K562 (cell line): ENCODE data around the gene JDP2. TPM values are rescaled to one million over a fixed set of nuclear protein-coding genes. Genes with fewer than 3 reads are reported as not detected.

ENCODE experiments used
- ATAC-seq: fragments of 200-7000 bp; cut with Tn5 transposase; 3 replicates; pipeline ENCODE4 v1.9.1; 2020; ENCODE audit warnings: moderate library complexity
- BruUV-seq: library from RNA; stranded (reverse); fragments of 400-500 nt; replicated peaks from 2 replicates; lab custom pipeline; 2021; lab: Mats Ljungman, UMichigan
- CTCF ChIA-PET: fragments of 300-600 bp; formaldehyde crosslinking; extraction: SDS; loops from one replicate; lab custom pipeline; 2021; ENCODE audit warnings: low intra/inter-chr PET ratio; lab: Yijun Ruan, JAX
- POLR2A ChIA-PET: fragments of 300-600, 350-650 bp; sonication (Branson Sonifier 250); formaldehyde crosslinking; extraction: SDS; loops from one replicate; lab custom pipeline; 2021; ENCODE audit warnings: antibody characterized with exemption, inconsistent platforms; lab: Yijun Ruan, JAX
- DNase-seq, 4 experiments: peaks; one replicate each; pipeline versions ENCODE4 v3.0.0 to v3.0.0-alpha.2; 2011 to 2018; ENCODE audit warnings: low spot score in 3 of 4, mixed read lengths in 3 of 4; ENCODE audit errors: extremely low read depth in 1 of 4
- FAIRE-seq: peaks from 2 replicates; lab custom pipeline; 2011; peaks lifted over from hg19 to GRCh38; lab: Jason Lieb, UNC
- H2AFZ ChIP-seq: 2 replicates; pipeline ENCODE4 v1.6.0; 2011; ENCODE audit warnings: low read depth, low read length, control low read depth, inconsistent platforms
- H3K27ac ChIP-seq: fragments of 200-600 bp; 3 replicates; pipeline ENCODE4 v1.8.0; 2011; ENCODE audit warnings: low read depth, mild to moderate bottlenecking, control low read depth, inconsistent platforms, low read length, moderate library complexity, mixed read lengths; ENCODE audit errors: extremely low read depth
- H3K27me3 ChIP-seq, 2 experiments: fragments of 300-600 bp in 1 of 2; 2 replicates in 1 of 2; 3 replicates in 1 of 2; pipeline versions ENCODE4 v1.6.0 to v1.8.0; 2011; ENCODE audit warnings: inconsistent platforms in 2 of 2, low read length in 2 of 2, mild to moderate bottlenecking in 1 of 2, mixed read lengths in 1 of 2, moderate library complexity in 1 of 2; ENCODE audit not compliant: control insufficient read depth in 2 of 2, insufficient read depth in 2 of 2
- H3K36me3 ChIP-seq: fragments of 300-600 bp; 3 replicates; pipeline ENCODE4 v1.8.0; 2011; ENCODE audit warnings: mild to moderate bottlenecking, low read length, inconsistent platforms; ENCODE audit not compliant: control insufficient read depth, insufficient read depth
- H3K4me1 ChIP-seq, 2 experiments: fragments of 200-600 bp in 1 of 2; replicated peaks in 1 of 2; 2 replicates in 1 of 2; 3 replicates in 1 of 2; pipeline versions ENCODE4 v1.5.1 to v1.8.0; 2011; ENCODE audit warnings: inconsistent platforms in 2 of 2, low read length in 2 of 2, mild to moderate bottlenecking in 1 of 2, mixed read lengths in 1 of 2, moderate library complexity in 1 of 2; ENCODE audit not compliant: control insufficient read depth in 2 of 2, insufficient read depth in 2 of 2
- H3K4me2 ChIP-seq: 2 replicates; pipeline ENCODE4 v1.6.1; 2011; ENCODE audit warnings: low read length, control low read depth, inconsistent platforms, mixed read lengths; ENCODE audit not compliant: insufficient read depth
- H3K4me3 ChIP-seq: fragments of 200-600 bp; sonication (generic), shearing (Covaris generic); 2 replicates; pipeline ENCODE4 v1.5.1; 2016; ENCODE audit warnings: control low read depth, inconsistent platforms
- H3K79me2 ChIP-seq: fragments of 200-600 bp; 3 replicates; pipeline ENCODE4 v1.8.0; 2011; ENCODE audit warnings: low read length, inconsistent platforms; ENCODE audit not compliant: control insufficient read depth, insufficient read depth
- H3K9ac ChIP-seq, 2 experiments: 2 replicates each; pipeline versions ENCODE4 v1.6.0 to v1.6.1; 2011; ENCODE audit warnings: low read depth in 2 of 2, low read length in 2 of 2, control low read depth in 1 of 2, inconsistent platforms in 1 of 2, mild to moderate bottlenecking in 1 of 2, mixed read lengths in 1 of 2; ENCODE audit not compliant: insufficient read depth in 1 of 2
- H3K9me1 ChIP-seq: one replicate; pipeline ENCODE4 v1.6.0; 2011; ENCODE audit warnings: inconsistent platforms, mild to moderate bottlenecking, low read length, moderate library complexity; ENCODE audit not compliant: control insufficient read depth, insufficient read depth
- H3K9me3 ChIP-seq: replicated peaks from 2 replicates; pipeline ENCODE4 v1.5.1; 2011; ENCODE audit warnings: low read depth, low read length, inconsistent platforms; ENCODE audit not compliant: control insufficient read depth, insufficient read depth
- H4K20me1 ChIP-seq: replicated peaks from 2 replicates; pipeline ENCODE4 v1.6.1; 2011; ENCODE audit warnings: low read length, inconsistent platforms, mixed read lengths; ENCODE audit not compliant: control insufficient read depth, insufficient read depth
- CBFB ChIP-seq: sonication (generic); formaldehyde crosslinking; IDR thresholded peaks from 2 replicates; pipeline ENCODE4 v1.4.0; 2020; ENCODE audit warnings: mild to moderate bottlenecking, missing genetic modification reagents
- HDAC3 ChIP-seq: fragments of 450-650 bp; IDR thresholded peaks from 2 replicates; pipeline ENCODE4 v1.6.1; 2018; ENCODE audit warnings: borderline replicate concordance, mild to moderate bottlenecking, moderate library complexity; ENCODE audit not compliant: partially characterized antibody
- KDM2B ChIP-seq: fragments of 250-450 bp; sonication (Bioruptor Pico); IDR thresholded peaks from 2 replicates; pipeline ENCODE4 v1.8.0; 2021; ENCODE audit warnings: mild to moderate bottlenecking, moderate library complexity
- NFYB ChIP-seq: IDR thresholded peaks from 2 replicates; pipeline ENCODE4 v1.6.1; 2011; ENCODE audit warnings: mild to moderate bottlenecking, moderate library complexity; ENCODE audit not compliant: insufficient read length; ENCODE audit errors: extremely low read depth
- SRSF9 ChIP-seq: fragments of 200-400 bp; formaldehyde crosslinking; IDR thresholded peaks from 2 replicates; pipeline ENCODE4 v1.6.1; 2017; ENCODE audit warnings: low read depth, low read length, borderline replicate concordance
- ZNF347 ChIP-seq: fragments of 450-650 bp; formaldehyde crosslinking; IDR thresholded peaks from 2 replicates; pipeline ENCODE4 v1.4.0; 2020; ENCODE audit warnings: low read depth, mild to moderate bottlenecking, moderate library complexity
- WGBS: fragments of 100-300 bp; shearing (Covaris generic); methylation state at CpG from one replicate; pipeline ENCODE4 v1.1.6; 2016; ENCODE audit warnings: low coverage, mixed read lengths; ENCODE audit not compliant: insufficient coverage; ENCODE audit errors: missing lambda C conversion rate; 5-methylcytosine and 5-hydroxymethylcytosine counted together
- in situ Hi-C: fragments of 300-500 bp; cut with MboI; formaldehyde crosslinking; loops from 4 replicates; pipeline ENCODE4 v1.15.0; 2018; ENCODE audit warnings: inconsistent platforms, mixed read lengths
- intact Hi-C: fragments of 100-400 bp; cut with micrococcal nuclease; formaldehyde crosslinking; loops from 2 replicates; pipeline ENCODE4 v1.14.2; 2022
- polyA plus RNA-seq, 8 experiments: library from polyadenylated mRNA; depleted of rRNA in 4 of 8; stranded (reverse) in 5 of 8; unstranded in 3 of 8; fragments of >200 nt; fragmentation: Nextera tagmentation in 2 of 8; fragmentation: Illumina TruSeq in 1 of 8; extraction: Ambion mirVana in 2 of 8; extraction: Trizol in 1 of 8; gene quantifications; 2 replicates each; pipeline versions ENCODE4 v1.2.1 to v1.2.3, GENCODE V29; 2011 to 2014; ENCODE audit warnings: inconsistent platforms in 1 of 8, missing spikeins in 1 of 8
- total RNA-seq, 7 experiments: library from RNA; depleted of rRNA in 6 of 7; stranded (reverse); fragments of >200 nt in 6 of 7; fragmentation: Illumina TruSeq in 2 of 7; extraction: Trizol in 2 of 7; gene quantifications; 2 replicates each; pipeline versions ENCODE4 v1.2.1 to v1.2.3, GENCODE V29; 2011 to 2021; ENCODE audit warnings: low replicate concordance in 1 of 7
- TF ChIP-seq, protein P1 (sequence below): fragments of 450-650 bp; IDR thresholded peaks from 2 replicates; pipeline ENCODE4 v1.7.0; 2016; ENCODE audit warnings: borderline replicate concordance
- TF ChIP-seq, protein P2 (sequence below), 3 experiments: fragments of 200-800 bp in 1 of 3; sonication (Bioruptor generic) in 1 of 3; sonication (generic) in 1 of 3; formaldehyde crosslinking in 1 of 3; IDR thresholded peaks; 2 replicates each; pipeline versions ENCODE4 v1.6.1 to v1.8.0; 2016 to 2022; ENCODE audit warnings: mild to moderate bottlenecking in 2 of 3, missing compliant biosample characterization in 2 of 3, missing genetic modification characterization in 2 of 3, missing genetic modification reagents in 1 of 3

JDP2 gene
- total and polyA plus RNA-seq, 9 of the 15 experiments (the other 6 are each of a cell fraction or from before 2014, with no cell fraction given) = 0.27 to 13.8 (median 3.1) TPM

DNA sequence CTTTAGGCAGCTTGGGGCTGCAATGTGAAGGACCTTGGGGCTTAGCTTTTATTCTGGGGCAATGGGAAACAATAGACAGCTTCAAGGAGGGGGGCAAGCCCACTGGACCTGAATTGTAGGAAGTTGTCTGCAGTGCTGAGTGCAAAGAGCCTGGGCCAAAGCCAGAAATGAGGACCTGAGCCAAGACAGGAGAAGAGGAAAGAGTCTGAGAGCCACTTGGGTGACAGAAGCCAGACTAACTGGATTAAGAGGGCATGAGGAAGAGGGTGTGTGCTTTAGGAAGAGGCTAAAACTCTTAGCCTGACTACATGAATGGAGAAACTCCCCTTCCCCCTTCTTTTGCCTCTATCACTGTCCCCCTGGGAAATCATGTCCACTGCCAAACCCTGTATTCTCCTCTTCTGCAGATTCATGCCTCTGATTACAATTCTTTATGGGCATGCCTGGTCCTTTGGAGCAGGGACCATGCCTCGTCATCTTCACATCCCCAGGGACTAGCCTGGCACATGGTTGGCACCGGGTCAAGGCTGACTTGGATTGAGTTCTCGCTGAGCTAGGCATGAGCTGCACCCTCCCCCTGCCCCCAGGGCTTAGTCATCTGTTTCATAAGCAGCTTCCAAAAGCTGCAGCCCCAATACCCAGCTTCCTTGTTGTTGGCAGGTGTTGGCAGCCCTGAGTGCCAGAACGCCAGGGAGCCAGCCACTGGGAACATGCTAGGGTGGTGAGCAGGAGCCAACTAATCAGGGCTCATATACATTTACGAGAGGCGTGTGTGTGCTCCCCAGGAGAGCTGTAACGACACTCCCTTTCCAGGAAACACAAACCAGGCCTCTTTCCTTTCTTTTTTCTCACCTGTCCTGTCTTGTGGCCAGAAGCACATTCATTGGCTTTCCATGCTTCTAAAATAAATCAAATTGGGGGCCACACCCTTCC is 27.7 kb upstream of the JDP2 start:
- no peaks in the 10 kb centered on the region for H3K9me1 ChIP-seq
- no peak overlapping the region for H3K9ac ChIP-seq
- ChIA-PET CTCF (no interaction called here), POLR2A (interaction anchor here (0.7 to 1.3 kb wide), 3 partner anchors 11 to 115 kb away, joined by 3 to 4 read pairs (median 3); no protein-coding TSS in a partner anchor)
- no peak overlapping the region for H3K27ac ChIP-seq
- ATAC-seq = no peak
- no peaks in the 10 kb centered on the region for H4K20me1 ChIP-seq
- H3K79me2 ChIP-seq = no peaks in the 10 kb centered on the region
- TF ChIP-seq ZNF347 (no peak), HDAC3 (no peak), KDM2B (CRISPR knock-in tag) (no peak), SRSF9 (no peak), NFYB (no peak), CBFB (no peak)
- TF ChIP-seq, protein P1, sequence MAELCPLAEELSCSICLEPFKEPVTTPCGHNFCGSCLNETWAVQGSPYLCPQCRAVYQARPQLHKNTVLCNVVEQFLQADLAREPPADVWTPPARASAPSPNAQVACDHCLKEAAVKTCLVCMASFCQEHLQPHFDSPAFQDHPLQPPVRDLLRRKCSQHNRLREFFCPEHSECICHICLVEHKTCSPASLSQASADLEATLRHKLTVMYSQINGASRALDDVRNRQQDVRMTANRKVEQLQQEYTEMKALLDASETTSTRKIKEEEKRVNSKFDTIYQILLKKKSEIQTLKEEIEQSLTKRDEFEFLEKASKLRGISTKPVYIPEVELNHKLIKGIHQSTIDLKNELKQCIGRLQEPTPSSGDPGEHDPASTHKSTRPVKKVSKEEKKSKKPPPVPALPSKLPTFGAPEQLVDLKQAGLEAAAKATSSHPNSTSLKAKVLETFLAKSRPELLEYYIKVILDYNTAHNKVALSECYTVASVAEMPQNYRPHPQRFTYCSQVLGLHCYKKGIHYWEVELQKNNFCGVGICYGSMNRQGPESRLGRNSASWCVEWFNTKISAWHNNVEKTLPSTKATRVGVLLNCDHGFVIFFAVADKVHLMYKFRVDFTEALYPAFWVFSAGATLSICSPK = no peak
- TF ChIP-seq, protein P2, sequence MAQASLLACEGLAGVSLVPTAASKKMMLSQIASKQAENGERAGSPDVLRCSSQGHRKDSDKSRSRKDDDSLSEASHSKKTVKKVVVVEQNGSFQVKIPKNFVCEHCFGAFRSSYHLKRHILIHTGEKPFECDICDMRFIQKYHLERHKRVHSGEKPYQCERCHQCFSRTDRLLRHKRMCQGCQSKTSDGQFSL (CRISPR knock-in tag; IDR thresholded peaks at IDR 0.05) = no peak
- TF ChIP-seq, protein P2 (tag; IDR thresholded peaks at IDR 0.05) = no peak
- no peak overlapping the region for H3K4me3 ChIP-seq
- no peaks in the 10 kb centered on the region for H3K36me3 ChIP-seq
- peaks cover 6 to 18% of the 10 kb centered on the region in 2 experiments; a peak in 4 of 5 replicates for H3K27me3 ChIP-seq
- 4% methylated on average over 3 of the region's 7 CpGs for WGBS
- in situ Hi-C loops = no loop called here
- 0 out of 2 replicates have a peak, but pooled peaks cover 2% of the 10 kb centered on the region for H3K9me3 ChIP-seq
- no TSS peak for BruUV-seq
- intact Hi-C loops = no loop called here
- H3K4me1 ChIP-seq = peaks cover 0 to 4% of the 10 kb centered on the region in 2 experiments; a peak in 2 of 5 replicates
- no peak for DNase-seq
- H3K4me2 ChIP-seq = no peak overlapping the region
- no peak for FAIRE-seq
- H2AFZ ChIP-seq = no peak overlapping the region
